Gastrocnemius medialis (tissue), 4 donors: Measurements from ENCODE around the gene ELOA.

Experiments
- CTCF ChIP-seq, 5 experiments: fragments of 450-650 bp in 3 of 5; fragments of 200-600 bp in 2 of 5; sonication (generic) in 2 of 5; IDR thresholded peaks in 4 of 5; conservative IDR thresholded peaks in 1 of 5; 1 replicate in 4 of 5; 2 replicates in 1 of 5; pipeline ENCODE4 v1.5.1; 2016 to 2019; ENCODE audit warnings: antibody characterized with exemption in 5 of 5, mild to moderate bottlenecking in 3 of 5, moderate library complexity in 3 of 5
- POLR2A ChIP-seq, 2 donors: fragments of 450-650 bp; IDR thresholded peaks; one replicate each; pipeline ENCODE4 v1.6.1; 2017; ENCODE audit warnings: antibody characterized with exemption in 2 of 2, mild to moderate bottlenecking in 2 of 2, moderate library complexity in 2 of 2

DNA sequence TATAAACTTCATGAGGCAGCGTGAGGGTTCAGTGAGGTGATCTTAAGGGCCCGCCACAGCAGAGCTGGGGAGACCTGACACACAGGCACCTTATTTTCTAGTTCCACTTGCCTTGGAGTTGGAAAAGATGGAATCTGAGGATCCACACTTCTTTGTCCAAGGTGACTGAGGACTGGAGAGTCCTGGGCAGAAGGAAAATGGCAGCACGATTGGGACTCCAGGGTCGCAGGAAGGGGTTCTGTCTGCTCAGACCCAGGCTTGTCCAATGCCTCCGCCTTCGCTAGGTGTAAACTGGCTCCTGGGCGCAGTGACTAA is 55.9 kb downstream of the ELOA start:
- TF ChIP-seq CTCF (IDR thresholded peaks at IDR 0.05 in 4 of 5, conservative IDR thresholded peaks at IDR 0.05 in 1 of 5) (no peak), POLR2A (IDR thresholded peaks at IDR 0.05) (no peak)
